ENCODE measurements around the gene GNE.

The GNE gene

DNA sequence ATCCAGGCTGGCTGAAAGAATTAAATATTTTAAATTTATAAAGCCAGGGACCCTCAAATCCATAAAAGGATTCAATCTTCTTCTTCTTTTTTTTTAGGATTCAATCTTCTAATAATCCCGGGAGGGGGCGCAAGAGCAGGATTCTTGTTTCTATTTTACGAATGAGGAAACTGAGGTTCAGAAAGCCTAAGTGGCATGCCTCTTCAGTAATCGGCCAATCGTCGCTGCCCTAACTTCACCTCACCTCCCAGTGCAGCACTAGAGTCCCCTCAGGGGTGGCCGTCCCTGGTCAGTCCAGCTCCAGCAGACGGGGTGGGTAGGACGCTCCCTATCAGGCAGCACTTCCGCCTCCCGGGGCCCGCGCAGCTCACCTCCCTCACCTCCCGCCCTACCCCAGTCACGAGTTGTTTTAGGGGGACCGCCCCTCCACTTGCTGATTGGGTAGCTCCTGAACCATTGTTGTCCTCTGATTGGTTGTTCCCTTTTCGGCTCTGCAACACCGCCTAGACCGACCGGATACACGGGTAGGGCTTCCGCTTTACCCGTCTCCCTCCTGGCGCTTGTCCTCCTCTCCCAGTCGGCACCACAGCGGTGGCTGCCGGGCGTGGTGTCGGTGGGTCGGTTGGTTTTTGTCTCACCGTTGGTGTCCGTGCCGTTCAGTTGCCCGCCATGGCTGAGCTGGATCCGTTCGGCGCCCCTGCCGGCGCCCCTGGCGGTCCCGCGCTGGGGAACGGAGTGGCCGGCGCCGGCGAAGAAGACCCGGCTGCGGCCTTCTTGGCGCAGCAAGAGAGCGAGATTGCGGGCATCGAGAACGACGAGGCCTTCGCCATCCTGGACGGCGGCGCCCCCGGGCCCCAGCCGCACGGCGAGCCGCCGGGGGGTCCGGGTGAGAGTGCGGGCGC is 67.6 kb downstream of the GNE start, which contains the start of gene CLTA:
Gene CLTA (plus strand): TSS at position 534 of the 902 bp plus-strand sequence. CDS start 136 bp downstream, at position 670.
- peak; percentile 98 for ATAC-seq
- TF ChIP-seq TCF4 (CRISPR knock-in tag; IDR thresholded peaks at IDR 0.05; ENCODE audit: borderline replicate concordance) (no peak), ZFP3 (CRISPR knock-in tag; IDR thresholded peaks at IDR 0.05) (no peak), POU6F1 (CRISPR knock-in tag; IDR thresholded peaks at IDR 0.05; ENCODE audit: borderline replicate concordance, low read depth) (no peak), CREB5 (CRISPR knock-in tag; IDR thresholded peaks at IDR 0.05; ENCODE audit: low read depth) (no peak)

- no peak for ATAC-seq
- no peak for TF ChIP-seq ZNF8 (CRISPR knock-in tag; IDR thresholded peaks at IDR 0.05)
- TF ChIP-seq CSDC2 (CRISPR knock-in tag; IDR thresholded peaks at IDR 0.05) = no peak
- no peak for TF ChIP-seq POU6F1 (CRISPR knock-in tag; IDR thresholded peaks at IDR 0.05; ENCODE audit: borderline replicate concordance, low read depth)
- no peak for TF ChIP-seq ZFP30 (CRISPR knock-in tag; IDR thresholded peaks at IDR 0.05)
- no peak for TF ChIP-seq RARB (CRISPR knock-in tag; IDR thresholded peaks at IDR 0.05)
- no peak for TF ChIP-seq BACH2 (CRISPR knock-in tag; IDR thresholded peaks at IDR 0.05; ENCODE audit: borderline replicate concordance)
- TF ChIP-seq GLIS3 (CRISPR knock-in tag; IDR thresholded peaks at IDR 0.05) = no peak
- no peak for TF ChIP-seq ZC3H10 (CRISPR knock-in tag; IDR thresholded peaks at IDR 0.05)
- TF ChIP-seq ISL1 (CRISPR knock-in tag; IDR thresholded peaks at IDR 0.05) = no peak
- no peak for TF ChIP-seq OSR1 (CRISPR knock-in tag; IDR thresholded peaks at IDR 0.05)
- TF ChIP-seq PATZ1 (CRISPR knock-in tag; IDR thresholded peaks at IDR 0.05; ENCODE audit: borderline replicate concordance) = no peak
- TF ChIP-seq SNAI2 (CRISPR knock-in tag; IDR thresholded peaks at IDR 0.05) = no peak
- no peak for TF ChIP-seq CREB5 (CRISPR knock-in tag; IDR thresholded peaks at IDR 0.05; ENCODE audit: low read depth)
- TF ChIP-seq CSRNP3 (CRISPR knock-in tag; IDR thresholded peaks at IDR 0.05) = no peak
- no peak for TF ChIP-seq ARNTL (CRISPR knock-in tag; IDR thresholded peaks at IDR 0.05; ENCODE audit: borderline replicate concordance, low read depth)
- no peak for TF ChIP-seq TOX (CRISPR knock-in tag; IDR thresholded peaks at IDR 0.05; ENCODE audit: borderline replicate concordance)
- no peak for TF ChIP-seq ZNF70 (CRISPR knock-in tag; IDR thresholded peaks at IDR 0.05)
- TF ChIP-seq, protein P1, sequence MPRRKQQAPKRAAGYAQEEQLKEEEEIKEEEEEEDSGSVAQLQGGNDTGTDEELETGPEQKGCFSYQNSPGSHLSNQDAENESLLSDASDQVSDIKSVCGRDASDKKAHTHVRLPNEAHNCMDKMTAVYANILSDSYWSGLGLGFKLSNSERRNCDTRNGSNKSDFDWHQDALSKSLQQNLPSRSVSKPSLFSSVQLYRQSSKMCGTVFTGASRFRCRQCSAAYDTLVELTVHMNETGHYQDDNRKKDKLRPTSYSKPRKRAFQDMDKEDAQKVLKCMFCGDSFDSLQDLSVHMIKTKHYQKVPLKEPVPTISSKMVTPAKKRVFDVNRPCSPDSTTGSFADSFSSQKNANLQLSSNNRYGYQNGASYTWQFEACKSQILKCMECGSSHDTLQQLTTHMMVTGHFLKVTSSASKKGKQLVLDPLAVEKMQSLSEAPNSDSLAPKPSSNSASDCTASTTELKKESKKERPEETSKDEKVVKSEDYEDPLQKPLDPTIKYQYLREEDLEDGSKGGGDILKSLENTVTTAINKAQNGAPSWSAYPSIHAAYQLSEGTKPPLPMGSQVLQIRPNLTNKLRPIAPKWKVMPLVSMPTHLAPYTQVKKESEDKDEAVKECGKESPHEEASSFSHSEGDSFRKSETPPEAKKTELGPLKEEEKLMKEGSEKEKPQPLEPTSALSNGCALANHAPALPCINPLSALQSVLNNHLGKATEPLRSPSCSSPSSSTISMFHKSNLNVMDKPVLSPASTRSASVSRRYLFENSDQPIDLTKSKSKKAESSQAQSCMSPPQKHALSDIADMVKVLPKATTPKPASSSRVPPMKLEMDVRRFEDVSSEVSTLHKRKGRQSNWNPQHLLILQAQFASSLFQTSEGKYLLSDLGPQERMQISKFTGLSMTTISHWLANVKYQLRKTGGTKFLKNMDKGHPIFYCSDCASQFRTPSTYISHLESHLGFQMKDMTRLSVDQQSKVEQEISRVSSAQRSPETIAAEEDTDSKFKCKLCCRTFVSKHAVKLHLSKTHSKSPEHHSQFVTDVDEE (CRISPR knock-in tag; IDR thresholded peaks at IDR 0.05) = no peak
- no peak for TF ChIP-seq ZNF565 (CRISPR knock-in tag; conservative IDR thresholded peaks at IDR 0.05; ENCODE audit: low read depth)
- TF ChIP-seq PPARA (CRISPR knock-in tag; IDR thresholded peaks at IDR 0.05; ENCODE audit: borderline replicate concordance) = no peak
These were observed 68.3 kb downstream of the GNE start for GRCh38 chr9:36189976-36190375.

Data from SK-N-SH treated with all-trans-retinoic acid at 6 μM for 48 hours (cell line).